PC-3 (cell line): Measurements from ENCODE around the gene PELO.

ENCODE experiments used
- CTCF ChIP-seq: fragments of 300-600 bp; sonication (generic); conservative IDR thresholded peaks from 2 replicates; pipeline ENCODE4 v1.5.1; 2017; ENCODE audit warnings: antibody characterized with exemption, low read depth, mild to moderate bottlenecking, low read length
- EZH2phosphoT487 ChIP-seq: fragments of 300-600 bp; sonication (generic); IDR thresholded peaks from 2 replicates; pipeline ENCODE4 v1.6.1; 2018; ENCODE audit warnings: mild to moderate bottlenecking, antibody characterized with exemption, low read length, borderline replicate concordance

DNA sequence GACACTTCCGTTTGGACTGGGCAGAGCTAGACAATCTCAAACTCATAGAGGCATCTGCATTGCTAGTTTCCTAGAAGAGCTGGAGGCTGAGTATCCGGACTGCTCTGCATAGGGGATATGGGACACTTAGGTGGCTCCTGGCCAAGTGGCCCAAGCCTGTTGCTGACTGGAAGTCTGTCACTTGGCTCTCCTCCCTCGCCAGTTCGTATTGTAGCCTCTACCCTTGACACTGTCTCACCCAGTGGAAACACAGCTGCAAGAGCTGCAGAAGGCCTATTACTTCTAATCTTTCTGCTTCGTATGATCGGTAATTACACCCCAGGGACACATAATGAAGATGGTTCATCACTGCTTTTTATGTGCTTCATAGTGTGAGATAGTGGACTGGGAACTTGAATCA, 34.7 kb downstream of the PELO start:
- TF ChIP-seq CTCF, result no peak
- TF ChIP-seq EZH2phosphoT487, result no peak
